KMS-11 (cell line): Measurements from ENCODE around the gene ING2.

Experiments used
- H2AFZ ChIP-seq: fragments of 200-600 bp; sonication (generic); 2 replicates; pipeline ENCODE4 v1.6.1; 2016; ENCODE audit warnings: antibody characterized with exemption, mixed run types, low read depth
- H3K27ac ChIP-seq: fragments of 200-600 bp; sonication (generic); 2 replicates; pipeline ENCODE4 v1.6.1; 2016; ENCODE audit warnings: mild to moderate bottlenecking, mixed run types
- H3K27me3 ChIP-seq: fragments of 200-600 bp; sonication (generic); 2 replicates; pipeline ENCODE4 v1.6.1; 2017; ENCODE audit warnings: mild to moderate bottlenecking, low read depth, mixed run types, moderate library complexity; ENCODE audit not compliant: insufficient read depth
- H3K36me3 ChIP-seq: fragments of 200-600 bp; sonication (generic); 2 replicates; pipeline ENCODE4 v1.6.1; 2017; ENCODE audit warnings: mild to moderate bottlenecking, mixed run types; ENCODE audit not compliant: insufficient read depth
- H3K4me1 ChIP-seq: fragments of 200-600 bp; sonication (generic); 2 replicates; pipeline ENCODE4 v1.6.1; 2016; ENCODE audit warnings: mild to moderate bottlenecking, low read depth, mixed run types; ENCODE audit not compliant: poor library complexity, severe bottlenecking
- H3K4me2 ChIP-seq: fragments of 200-600 bp; sonication (generic); 2 replicates; pipeline ENCODE4 v1.7.0; 2016; ENCODE audit warnings: mild to moderate bottlenecking, mixed run types
- H3K4me3 ChIP-seq: fragments of 200-600 bp; sonication (generic); IDR thresholded peaks from 2 replicates; pipeline ENCODE4 v1.6.1; 2017; ENCODE audit warnings: low read depth, low read length, mixed read lengths; ENCODE audit not compliant: insufficient read depth
- H3K79me2 ChIP-seq: fragments of 200-600 bp; sonication (generic); 2 replicates; pipeline ENCODE4 v1.6.1; 2016; ENCODE audit warnings: low read depth, mixed run types; ENCODE audit not compliant: insufficient read depth
- H3K9ac ChIP-seq: fragments of 200-600 bp; sonication (generic); 2 replicates; pipeline ENCODE4 v1.6.1; 2016; ENCODE audit warnings: mild to moderate bottlenecking, mixed run types
- H4K20me1 ChIP-seq: fragments of 200-600 bp; sonication (generic); 2 replicates; pipeline ENCODE4 v1.6.1; 2016; ENCODE audit warnings: mild to moderate bottlenecking, mixed run types; ENCODE audit not compliant: insufficient read depth
- TF ChIP-seq, protein P1 (sequence below): fragments of 200-600 bp; sonication (generic); conservative IDR thresholded peaks from 2 replicates; pipeline ENCODE4 v1.6.1; 2017; ENCODE audit warnings: low read depth, mild to moderate bottlenecking, antibody characterized with exemption, low read length, moderate library complexity, mixed read lengths

ING2 gene

DNA sequence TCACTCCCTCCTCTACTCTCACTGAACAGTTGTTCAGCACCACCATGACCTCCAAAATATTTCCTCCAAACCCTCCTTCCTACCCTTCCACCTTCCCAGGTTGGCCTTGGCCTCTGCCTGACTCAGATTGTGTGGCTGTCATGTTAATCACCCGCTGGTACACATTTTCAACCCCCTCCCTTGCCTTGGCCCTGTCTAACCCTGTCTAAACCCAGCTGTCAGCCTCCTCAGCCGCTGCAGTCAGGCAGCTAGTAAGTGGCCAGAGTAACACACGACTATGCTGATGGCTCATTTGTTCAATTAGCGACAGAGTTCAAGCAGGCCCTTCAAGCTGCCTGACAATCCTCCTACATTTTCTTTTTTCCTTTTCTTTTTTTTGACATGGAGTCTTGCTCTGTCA, 18.0 kb downstream of the ING2 start:
- H3K27me3 ChIP-seq: no peaks in the 10 kb centered on the region
- TF ChIP-seq, protein P1, sequence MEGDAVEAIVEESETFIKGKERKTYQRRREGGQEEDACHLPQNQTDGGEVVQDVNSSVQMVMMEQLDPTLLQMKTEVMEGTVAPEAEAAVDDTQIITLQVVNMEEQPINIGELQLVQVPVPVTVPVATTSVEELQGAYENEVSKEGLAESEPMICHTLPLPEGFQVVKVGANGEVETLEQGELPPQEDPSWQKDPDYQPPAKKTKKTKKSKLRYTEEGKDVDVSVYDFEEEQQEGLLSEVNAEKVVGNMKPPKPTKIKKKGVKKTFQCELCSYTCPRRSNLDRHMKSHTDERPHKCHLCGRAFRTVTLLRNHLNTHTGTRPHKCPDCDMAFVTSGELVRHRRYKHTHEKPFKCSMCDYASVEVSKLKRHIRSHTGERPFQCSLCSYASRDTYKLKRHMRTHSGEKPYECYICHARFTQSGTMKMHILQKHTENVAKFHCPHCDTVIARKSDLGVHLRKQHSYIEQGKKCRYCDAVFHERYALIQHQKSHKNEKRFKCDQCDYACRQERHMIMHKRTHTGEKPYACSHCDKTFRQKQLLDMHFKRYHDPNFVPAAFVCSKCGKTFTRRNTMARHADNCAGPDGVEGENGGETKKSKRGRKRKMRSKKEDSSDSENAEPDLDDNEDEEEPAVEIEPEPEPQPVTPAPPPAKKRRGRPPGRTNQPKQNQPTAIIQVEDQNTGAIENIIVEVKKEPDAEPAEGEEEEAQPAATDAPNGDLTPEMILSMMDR: no peak
- H3K9ac ChIP-seq: no peak overlapping the region
- H3K36me3 ChIP-seq: no peaks in the 10 kb centered on the region
- no peak overlapping the region for H2AFZ ChIP-seq
- H3K4me3 ChIP-seq: no peak overlapping the region
- H4K20me1 ChIP-seq: no peaks in the 10 kb centered on the region
- H3K4me1 ChIP-seq: peaks cover 6% of the 10 kb centered on the region
- H3K27ac ChIP-seq: no peak overlapping the region
- no peak overlapping the region for H3K4me2 ChIP-seq
- H3K79me2 ChIP-seq: no peaks in the 10 kb centered on the region

- Histone ChIP-seq H3K36me3 (no peaks in the 10 kb centered on the region), H4K20me1 (no peaks in the 10 kb centered on the region), H3K4me3 (no peak overlapping the region), H3K9ac (no peak overlapping the region), H3K4me1 (no peaks in the 10 kb centered on the region), H3K4me2 (no peak overlapping the region), H3K27me3 (no peaks in the 10 kb centered on the region), H3K27ac (no peak overlapping the region), H2AFZ (no peak overlapping the region), H3K79me2 (no peaks in the 10 kb centered on the region)
- TF ChIP-seq, protein P1: no peak
Observed at GRCh38 chr4:183527326-183527725, 22.5 kb downstream of the ING2 start.

DNA sequence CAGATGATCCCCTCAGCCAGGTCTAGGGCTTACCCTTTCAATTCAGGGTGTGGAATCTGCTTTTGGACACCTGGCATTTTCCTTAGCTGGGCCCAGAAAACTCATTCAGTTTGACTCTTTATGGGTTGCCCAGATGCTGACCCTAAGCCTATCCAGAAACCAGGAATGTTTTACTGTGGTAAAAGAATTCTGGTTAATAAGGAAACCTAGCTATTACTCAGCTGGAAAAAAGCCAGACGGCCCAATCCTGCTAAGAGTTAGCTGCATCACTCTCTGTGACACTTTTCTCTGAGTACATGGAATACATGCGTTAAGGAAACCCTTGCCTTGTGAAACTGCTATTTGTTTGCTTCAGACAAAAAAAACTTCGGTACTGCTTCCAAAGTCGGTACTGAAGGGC, 28.0 kb downstream of the ING2 start:
- Histone ChIP-seq H2AFZ (no peak overlapping the region), H3K27me3 (no peaks in the 10 kb centered on the region), H3K4me1 (no peaks in the 10 kb centered on the region), H3K4me2 (no peak overlapping the region), H3K27ac (no peak overlapping the region), H3K4me3 (no peak overlapping the region), H3K36me3 (no peaks in the 10 kb centered on the region), H4K20me1 (no peaks in the 10 kb centered on the region), H3K79me2 (no peaks in the 10 kb centered on the region), H3K9ac (no peak overlapping the region)
- TF ChIP-seq, protein P1: no peak

- Histone ChIP-seq H3K27me3 (no peaks in the 10 kb centered on the region), H4K20me1 (no peaks in the 10 kb centered on the region), H3K4me1 (no peaks in the 10 kb centered on the region), H2AFZ (no peak overlapping the region), H3K9ac (no peak overlapping the region), H3K79me2 (no peaks in the 10 kb centered on the region), H3K4me2 (no peak overlapping the region), H3K27ac (no peak overlapping the region), H3K36me3 (no peaks in the 10 kb centered on the region), H3K4me3 (no peak overlapping the region)
- TF ChIP-seq, protein P1: no peak
Observed at GRCh38 chr4:183533698-183534097, 28.8 kb downstream of the ING2 start.
